Activated CD8-positive, alpha-beta T cell treated with anti-CD3 and anti-CD28 coated beads for 36 hours (primary cell): ENCODE results near the gene KRT23. TPM values are rescaled to one million over a fixed set of nuclear protein-coding genes. Genes with fewer than 3 reads are reported as not detected.
"Not testable (repeated sequence)": the region's sequence is repeated elsewhere in the genome, so short reads cannot be mapped to it uniquely, and the experiment has no call there.

ENCODE experiments used
- ATAC-seq: fragments of 200-7000 bp; cut with Tn5 transposase; one replicate; pipeline ENCODE4 v1.10.0; 2021; ENCODE audit warnings: mild to moderate bottlenecking, moderate library complexity
- CTCF ChIA-PET: fragments of 350-600 bp; sonication (Branson Sonifier 250); formaldehyde crosslinking; loops from one replicate; lab custom pipeline; 2021; ENCODE audit warnings: antibody characterized with exemption; lab: Charles Lee
- POLR2A ChIA-PET: fragments of 350-600 bp; sonication (Branson Sonifier 250); formaldehyde crosslinking; loops from one replicate; lab custom pipeline; 2021; ENCODE audit warnings: antibody characterized with exemption; lab: Charles Lee
- DNase-seq: peaks from one replicate; pipeline ENCODE4 v3.0.0-alpha.2; 2020
- H3K27ac Mint-ChIP-seq: one replicate; pipeline ENCODE4 v1.8.0; 2021; ENCODE audit warnings: mild to moderate bottlenecking, mixed read lengths
- H3K27me3 Mint-ChIP-seq: one replicate; pipeline ENCODE4 v1.8.0; 2021; ENCODE audit warnings: mixed read lengths
- H3K36me3 Mint-ChIP-seq: one replicate; pipeline ENCODE4 v1.8.0; 2021; ENCODE audit warnings: low read depth, mixed read lengths
- H3K4me1 Mint-ChIP-seq: one replicate; pipeline ENCODE4 v1.8.0; 2021; ENCODE audit warnings: low read depth, mixed read lengths
- H3K4me3 Mint-ChIP-seq: one replicate; pipeline ENCODE4 v1.8.0; 2021; ENCODE audit warnings: mild to moderate bottlenecking, moderate library complexity, mixed read lengths
- H3K9me3 Mint-ChIP-seq: one replicate; pipeline ENCODE4 v1.8.0; 2021; ENCODE audit warnings: mixed read lengths
- intact Hi-C: fragments of 100-400 bp; cut with micrococcal nuclease; formaldehyde crosslinking; loops from one replicate; pipeline ENCODE4 v1.10.0; 2022
- total RNA-seq, 2 experiments: library from RNA; stranded (reverse); gene quantifications; one replicate each; pipeline ENCODE4 v1.2.3, GENCODE V29; 2021
- TF ChIP-seq, protein P1 (sequence below): fragments of 200-600 bp; IDR thresholded peaks from one replicate; pipeline ENCODE4 v1.8.0; 2022; ENCODE audit warnings: antibody characterized with exemption, mild to moderate bottlenecking

KRT23 gene
- total RNA-seq, 2 experiments from 2014 or later = not detected

DNA sequence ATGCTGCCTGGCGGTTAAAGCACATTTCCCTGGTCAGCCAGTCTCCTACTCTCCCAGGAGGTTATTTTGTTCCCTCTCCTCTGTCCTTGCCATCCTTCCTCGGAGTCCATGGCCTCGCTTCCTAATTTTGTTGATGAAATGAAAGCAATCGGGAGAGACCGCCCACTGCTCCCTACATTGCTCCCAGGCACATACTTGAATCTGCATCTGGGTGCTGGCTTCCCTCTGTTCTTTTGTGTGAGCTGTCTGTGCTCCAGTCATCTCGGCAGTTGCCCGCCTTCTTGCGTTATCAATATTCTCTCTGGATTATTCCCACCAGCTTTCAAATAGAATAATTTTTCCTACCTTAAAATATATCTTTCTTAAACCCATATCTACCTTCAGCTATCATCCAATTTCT lies 11.1 kb downstream of the KRT23 start:
- peaks cover 12% of the 10 kb centered on the region for H3K27me3 Mint-ChIP-seq
- POLR2A ChIA-PET = no interaction called here
- no peak for DNase-seq
- TF ChIP-seq, protein P1, sequence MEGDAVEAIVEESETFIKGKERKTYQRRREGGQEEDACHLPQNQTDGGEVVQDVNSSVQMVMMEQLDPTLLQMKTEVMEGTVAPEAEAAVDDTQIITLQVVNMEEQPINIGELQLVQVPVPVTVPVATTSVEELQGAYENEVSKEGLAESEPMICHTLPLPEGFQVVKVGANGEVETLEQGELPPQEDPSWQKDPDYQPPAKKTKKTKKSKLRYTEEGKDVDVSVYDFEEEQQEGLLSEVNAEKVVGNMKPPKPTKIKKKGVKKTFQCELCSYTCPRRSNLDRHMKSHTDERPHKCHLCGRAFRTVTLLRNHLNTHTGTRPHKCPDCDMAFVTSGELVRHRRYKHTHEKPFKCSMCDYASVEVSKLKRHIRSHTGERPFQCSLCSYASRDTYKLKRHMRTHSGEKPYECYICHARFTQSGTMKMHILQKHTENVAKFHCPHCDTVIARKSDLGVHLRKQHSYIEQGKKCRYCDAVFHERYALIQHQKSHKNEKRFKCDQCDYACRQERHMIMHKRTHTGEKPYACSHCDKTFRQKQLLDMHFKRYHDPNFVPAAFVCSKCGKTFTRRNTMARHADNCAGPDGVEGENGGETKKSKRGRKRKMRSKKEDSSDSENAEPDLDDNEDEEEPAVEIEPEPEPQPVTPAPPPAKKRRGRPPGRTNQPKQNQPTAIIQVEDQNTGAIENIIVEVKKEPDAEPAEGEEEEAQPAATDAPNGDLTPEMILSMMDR = no peak
- CTCF ChIA-PET = no interaction called here
- no peak for ATAC-seq
- H3K36me3 Mint-ChIP-seq = no peaks in the 10 kb centered on the region
- peaks cover 1% of the 10 kb centered on the region for H3K4me1 Mint-ChIP-seq
- no peak overlapping the region for H3K4me3 Mint-ChIP-seq
- H3K27ac Mint-ChIP-seq = no peak overlapping the region
- H3K9me3 Mint-ChIP-seq = no peaks in the 10 kb centered on the region
- intact Hi-C loops = no loop called here

GRCh38 chr17:40922239-40922638 lies 15.2 kb downstream of the KRT23 start:
- Mint-ChIP-seq H3K4me1 (peaks cover 4% of the 10 kb centered on the region), H3K27me3 (peaks cover 10% of the 10 kb centered on the region), H3K36me3 (no peaks in the 10 kb centered on the region), H3K27ac (no peak overlapping the region), H3K4me3 (no peak overlapping the region), H3K9me3 (no peaks in the 10 kb centered on the region)
- no peak for DNase-seq
- POLR2A ChIA-PET = no interaction called here
- CTCF ChIA-PET = interaction anchor here (1.4 kb wide), 1 partner anchor 626 kb away, joined by 4 read pairs; no protein-coding TSS in a partner anchor
- intact Hi-C loops = no loop called here
- TF ChIP-seq, protein P1 = no peak
- ATAC-seq = no peak

DNA sequence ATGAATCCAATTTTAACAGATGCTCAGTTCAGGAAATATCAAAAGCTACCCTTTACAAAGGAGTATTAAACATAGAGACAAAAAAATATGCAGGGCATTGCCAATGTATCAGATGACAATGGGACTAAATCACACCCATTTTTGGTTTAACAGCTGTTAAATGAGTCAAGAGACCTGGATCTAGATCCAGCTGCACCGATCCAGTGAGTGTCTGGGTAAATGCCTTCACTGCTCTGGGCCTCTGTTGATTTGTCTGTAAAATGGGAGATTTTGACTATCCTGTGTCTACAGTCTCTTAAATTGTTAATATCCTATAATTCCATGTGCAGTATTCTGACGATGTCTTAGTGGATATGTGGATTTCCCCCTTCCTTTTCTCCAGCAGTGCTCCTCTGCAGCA lies 16.4 kb downstream of the KRT23 start:
- no peaks in the 10 kb centered on the region for H3K9me3 Mint-ChIP-seq
- no peak for ATAC-seq
- DNase-seq = no peak
- H3K4me1 Mint-ChIP-seq = peaks cover 4% of the 10 kb centered on the region
- ChIA-PET CTCF (no interaction called here), POLR2A (no interaction called here)
- TF ChIP-seq, protein P1 = no peak
- H3K4me3 Mint-ChIP-seq = no peak overlapping the region
- no peak overlapping the region for H3K27ac Mint-ChIP-seq
- intact Hi-C loops = no loop called here
- no peaks in the 10 kb centered on the region for H3K36me3 Mint-ChIP-seq
- H3K27me3 Mint-ChIP-seq = peaks cover 5% of the 10 kb centered on the region

- DNase-seq, H3K4me1 Mint-ChIP-seq, H3K27me3 Mint-ChIP-seq, intact Hi-C loops, ATAC-seq, H3K36me3 Mint-ChIP-seq, H3K27ac Mint-ChIP-seq, H3K4me3 Mint-ChIP-seq, H3K9me3 Mint-ChIP-seq: not testable (repeated sequence)
- CTCF ChIA-PET = interaction anchor here (1.3 to 1.8 kb wide), 3 partner anchors 10 to 405 kb away, joined by 3 to 7 read pairs (median 4); no protein-coding TSS in a partner anchor
- POLR2A ChIA-PET = interaction anchor here (0.6 kb wide), 1 partner anchor 336 kb away, joined by 3 read pairs; no protein-coding TSS in a partner anchor
Observed at GRCh38 chr17:40917116-40917515, 20.3 kb downstream of the KRT23 start.

GRCh38 chr17:40916366-40916765 lies 21.1 kb downstream of the KRT23 start:
- ChIA-PET CTCF (interaction anchor here (1.3 to 1.8 kb wide), 5 partner anchors 8 to 750 kb away, joined by 3 to 7 read pairs (median 5); no protein-coding TSS in a partner anchor), POLR2A (interaction anchor here (0.7 kb wide), 1 partner anchor 84 kb away, joined by 5 read pairs; no protein-coding TSS in a partner anchor)
- Mint-ChIP-seq H3K4me3 (no peak overlapping the region), H3K4me1 (peaks cover 3% of the 10 kb centered on the region), H3K27me3 (no peaks in the 10 kb centered on the region), H3K36me3 (no peaks in the 10 kb centered on the region), H3K27ac (no peak overlapping the region), H3K9me3 (no peaks in the 10 kb centered on the region)
- intact Hi-C loops = no loop called here
- DNase-seq = no peak
- no peak for ATAC-seq
- TF ChIP-seq, protein P1 = no peak
